ENCODE measurements around the gene COPB2.

DNA sequence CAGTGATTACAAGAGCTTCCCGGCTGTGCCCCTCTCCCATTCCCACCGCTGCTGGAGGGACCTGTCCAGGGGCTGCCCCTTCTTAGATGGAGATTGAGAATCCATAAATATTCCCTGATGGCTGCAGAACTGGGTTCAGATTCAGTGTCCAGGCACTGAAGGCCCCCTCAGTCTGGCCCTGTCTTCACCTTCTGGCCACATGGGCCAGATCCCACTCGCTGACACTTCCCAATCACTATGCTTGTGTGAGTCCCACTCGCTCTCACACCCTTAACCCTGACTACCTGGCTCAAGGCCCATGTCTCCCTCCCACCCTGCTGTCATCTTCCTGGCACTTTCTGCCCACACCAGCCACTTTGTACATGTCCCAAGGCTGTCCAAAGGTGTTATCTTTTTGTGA, 61.1 kb downstream of the COPB2 start:
- TF ChIP-seq, protein P1, sequence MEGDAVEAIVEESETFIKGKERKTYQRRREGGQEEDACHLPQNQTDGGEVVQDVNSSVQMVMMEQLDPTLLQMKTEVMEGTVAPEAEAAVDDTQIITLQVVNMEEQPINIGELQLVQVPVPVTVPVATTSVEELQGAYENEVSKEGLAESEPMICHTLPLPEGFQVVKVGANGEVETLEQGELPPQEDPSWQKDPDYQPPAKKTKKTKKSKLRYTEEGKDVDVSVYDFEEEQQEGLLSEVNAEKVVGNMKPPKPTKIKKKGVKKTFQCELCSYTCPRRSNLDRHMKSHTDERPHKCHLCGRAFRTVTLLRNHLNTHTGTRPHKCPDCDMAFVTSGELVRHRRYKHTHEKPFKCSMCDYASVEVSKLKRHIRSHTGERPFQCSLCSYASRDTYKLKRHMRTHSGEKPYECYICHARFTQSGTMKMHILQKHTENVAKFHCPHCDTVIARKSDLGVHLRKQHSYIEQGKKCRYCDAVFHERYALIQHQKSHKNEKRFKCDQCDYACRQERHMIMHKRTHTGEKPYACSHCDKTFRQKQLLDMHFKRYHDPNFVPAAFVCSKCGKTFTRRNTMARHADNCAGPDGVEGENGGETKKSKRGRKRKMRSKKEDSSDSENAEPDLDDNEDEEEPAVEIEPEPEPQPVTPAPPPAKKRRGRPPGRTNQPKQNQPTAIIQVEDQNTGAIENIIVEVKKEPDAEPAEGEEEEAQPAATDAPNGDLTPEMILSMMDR (IDR thresholded peaks at IDR 0.05; ENCODE audit: insufficient read depth, low read length, poor library complexity, severe bottlenecking) = no peak
- no peak for TF ChIP-seq EZH2phosphoT487 (conservative IDR thresholded peaks at IDR 0.05; ENCODE audit: low read length)
